DOHH2 (cell line): ENCODE results near the gene CDK13.

Source experiments
- H3F3A ChIP-seq: fragments of 200-600 bp; sonication (generic), shearing (Covaris generic); 2 replicates; pipeline ENCODE4 v1.6.0; 2016; ENCODE audit warnings: antibody characterized with exemption, mild to moderate bottlenecking; ENCODE audit not compliant: control insufficient read depth, insufficient read depth
- H3K27ac ChIP-seq: fragments of 200-600 bp; sonication (generic); 2 replicates; pipeline ENCODE4 v1.5.1; 2014; ENCODE audit warnings: low read depth, mild to moderate bottlenecking, low read length, moderate library complexity
- H3K27me3 ChIP-seq: fragments of 200-600 bp; sonication (generic); 2 replicates; pipeline ENCODE4 v1.6.1; 2014; ENCODE audit warnings: mild to moderate bottlenecking, low read length, mixed read lengths; ENCODE audit not compliant: control insufficient read depth
- H3K36me3 ChIP-seq: fragments of 200-600 bp; sonication (generic); 2 replicates; pipeline ENCODE4 v1.6.1; 2014; ENCODE audit warnings: mild to moderate bottlenecking, low read length, moderate library complexity, mixed read lengths; ENCODE audit not compliant: control insufficient read depth
- H3K4me1 ChIP-seq: fragments of 200-600 bp; sonication (generic); 2 replicates; pipeline ENCODE4 v1.6.1; 2014; ENCODE audit warnings: mild to moderate bottlenecking, low read length, mixed read lengths; ENCODE audit not compliant: control insufficient read depth
- H3K4me2 ChIP-seq: fragments of 200-600 bp; sonication (generic); 2 replicates; pipeline ENCODE4 v1.6.0; 2014; ENCODE audit warnings: mild to moderate bottlenecking, low read length, moderate library complexity
- H3K4me3 ChIP-seq: fragments of 200-600 bp; sonication (generic); 2 replicates; pipeline ENCODE4 v1.5.1; 2014; ENCODE audit warnings: mild to moderate bottlenecking, low read length, mixed read lengths
- H3K79me2 ChIP-seq: fragments of 200-600 bp; sonication (generic); 2 replicates; pipeline ENCODE4 v1.6.1; 2014; ENCODE audit warnings: mild to moderate bottlenecking, low read length, mixed read lengths; ENCODE audit not compliant: control insufficient read depth
- H3K9me2 ChIP-seq: fragments of 200-600 bp; sonication (generic); replicated peaks from 2 replicates; pipeline ENCODE4 v1.6.1; 2014; ENCODE audit warnings: mild to moderate bottlenecking, low read length, mixed read lengths; ENCODE audit not compliant: control insufficient read depth
- H3K9me3 ChIP-seq: fragments of 200-600 bp; sonication (generic); 2 replicates; pipeline ENCODE4 v1.6.1; 2014; ENCODE audit warnings: antibody characterized with exemption, low read length, mixed read lengths; ENCODE audit not compliant: control insufficient read depth, insufficient read depth
- H4K20me1 ChIP-seq: fragments of 200-600 bp; sonication (generic); 2 replicates; pipeline ENCODE4 v1.6.0; 2014; ENCODE audit warnings: low read depth, mild to moderate bottlenecking, antibody characterized with exemption, low read length, moderate library complexity; ENCODE audit not compliant: control insufficient read depth, insufficient read depth
- EZH2phosphoT487 ChIP-seq: fragments of 200-600 bp; sonication (generic); IDR thresholded peaks from 2 replicates; pipeline ENCODE4 v1.6.1; 2017; ENCODE audit warnings: borderline replicate concordance, mild to moderate bottlenecking, antibody characterized with exemption, low read length, moderate library complexity, mixed read lengths
- TF ChIP-seq, protein P1 (sequence below): fragments of 200-600 bp; sonication (generic); IDR thresholded peaks from one replicate; pipeline ENCODE4 v1.5.1; 2014; ENCODE audit warnings: antibody characterized with exemption, mild to moderate bottlenecking, low read depth, low read length; ENCODE audit not compliant: poor library complexity, severe bottlenecking

CDK13 gene

DNA sequence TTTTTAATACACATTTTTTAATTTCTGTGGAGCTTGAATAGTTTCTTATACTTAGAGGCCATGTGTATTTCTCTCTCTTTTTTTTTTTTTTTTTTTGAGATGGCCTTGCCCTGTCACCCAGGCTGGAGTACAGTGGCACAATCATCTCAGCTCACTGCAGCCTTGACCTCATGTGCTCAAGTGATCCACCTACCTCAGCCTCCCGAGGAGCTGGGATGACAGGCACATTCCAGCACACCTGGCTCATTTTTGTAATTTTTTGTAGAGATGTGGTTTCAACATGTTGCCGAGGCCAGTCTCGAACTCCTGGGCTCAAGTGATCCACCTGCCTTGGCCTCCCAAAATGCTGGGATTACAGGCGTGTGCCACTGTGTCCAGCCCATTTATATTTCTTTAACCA, 64.3 kb downstream of the CDK13 start:
- TF ChIP-seq EZH2phosphoT487, result no peak
- TF ChIP-seq, protein P1, sequence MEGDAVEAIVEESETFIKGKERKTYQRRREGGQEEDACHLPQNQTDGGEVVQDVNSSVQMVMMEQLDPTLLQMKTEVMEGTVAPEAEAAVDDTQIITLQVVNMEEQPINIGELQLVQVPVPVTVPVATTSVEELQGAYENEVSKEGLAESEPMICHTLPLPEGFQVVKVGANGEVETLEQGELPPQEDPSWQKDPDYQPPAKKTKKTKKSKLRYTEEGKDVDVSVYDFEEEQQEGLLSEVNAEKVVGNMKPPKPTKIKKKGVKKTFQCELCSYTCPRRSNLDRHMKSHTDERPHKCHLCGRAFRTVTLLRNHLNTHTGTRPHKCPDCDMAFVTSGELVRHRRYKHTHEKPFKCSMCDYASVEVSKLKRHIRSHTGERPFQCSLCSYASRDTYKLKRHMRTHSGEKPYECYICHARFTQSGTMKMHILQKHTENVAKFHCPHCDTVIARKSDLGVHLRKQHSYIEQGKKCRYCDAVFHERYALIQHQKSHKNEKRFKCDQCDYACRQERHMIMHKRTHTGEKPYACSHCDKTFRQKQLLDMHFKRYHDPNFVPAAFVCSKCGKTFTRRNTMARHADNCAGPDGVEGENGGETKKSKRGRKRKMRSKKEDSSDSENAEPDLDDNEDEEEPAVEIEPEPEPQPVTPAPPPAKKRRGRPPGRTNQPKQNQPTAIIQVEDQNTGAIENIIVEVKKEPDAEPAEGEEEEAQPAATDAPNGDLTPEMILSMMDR, result no peak
- peaks cover 32% of the 10 kb centered on the region for H3K36me3 ChIP-seq
- no peak overlapping the region for H3K27ac ChIP-seq
- no peaks in the 10 kb centered on the region; the same call in 1 of the 2 replicates for H3F3A ChIP-seq
- H3K4me3 ChIP-seq, result no peak overlapping the region
- no peaks in the 10 kb centered on the region for H3K27me3 ChIP-seq
- H3K79me2 ChIP-seq, result 0 out of 2 replicates have a peak, but pooled peaks cover 3% of the 10 kb centered on the region
- H3K4me2 ChIP-seq, result no peak overlapping the region
- H3K9me3 ChIP-seq, result no peaks in the 10 kb centered on the region
- no peaks in the 10 kb centered on the region for H3K9me2 ChIP-seq
- H3K4me1 ChIP-seq, result no peaks in the 10 kb centered on the region
- H4K20me1 ChIP-seq, result no peaks in the 10 kb centered on the region

DNA sequence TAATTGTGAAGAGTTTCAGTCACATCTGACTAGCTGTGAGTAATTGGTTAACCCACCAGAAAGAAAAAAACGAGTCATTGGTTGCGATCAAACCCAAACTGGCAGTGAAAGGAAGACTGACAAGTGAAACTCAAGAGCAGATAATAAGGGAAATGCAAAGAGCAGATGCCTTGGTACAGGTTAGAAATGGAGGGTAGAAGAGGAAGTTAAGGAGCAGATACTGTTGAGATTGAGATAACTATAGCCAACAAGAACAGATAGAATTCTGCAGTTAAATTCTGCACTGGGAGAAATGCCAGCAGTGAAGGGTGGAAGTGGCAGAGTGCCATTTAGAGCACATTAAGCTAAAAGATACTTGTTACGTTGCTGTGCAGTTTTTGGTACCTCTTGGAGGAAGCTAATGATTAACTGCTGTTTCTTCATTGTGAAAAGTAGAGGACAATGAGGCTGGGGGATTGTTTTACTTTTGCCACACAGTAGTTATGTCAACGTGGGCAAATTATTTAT, 65.8 kb downstream of the CDK13 start:
- H3K4me1 ChIP-seq, result no peaks in the 10 kb centered on the region

GRCh38 chr7:40019558-40019957, 69.5 kb downstream of the CDK13 start:
- H3K9me3 ChIP-seq, result no peaks in the 10 kb centered on the region
- H3K4me2 ChIP-seq, result no peak overlapping the region
- H3K9me2 ChIP-seq, result no peaks in the 10 kb centered on the region
- no peaks in the 10 kb centered on the region for H3K27me3 ChIP-seq
- 0 out of 2 replicates have a peak, but pooled peaks cover 3% of the 10 kb centered on the region for H3K79me2 ChIP-seq
- H3K4me1 ChIP-seq, result no peaks in the 10 kb centered on the region
- H3K36me3 ChIP-seq, result peaks cover 21% of the 10 kb centered on the region
- no peak overlapping the region for H3K27ac ChIP-seq
- no peak overlapping the region for H3K4me3 ChIP-seq
- H4K20me1 ChIP-seq, result no peaks in the 10 kb centered on the region
- TF ChIP-seq, protein P1, result no peak
- TF ChIP-seq EZH2phosphoT487, result no peak
- no peaks in the 10 kb centered on the region for H3F3A ChIP-seq

More for the DNA sequence above, 65.8 kb downstream of the CDK13 start:
- Histone ChIP-seq H3K9me2 (no peaks in the 10 kb centered on the region), H3K9me3 (no peaks in the 10 kb centered on the region), H3K4me3 (no peak overlapping the region), H3K79me2 (0 out of 2 replicates have a peak, but pooled peaks cover 3% of the 10 kb centered on the region), H3F3A (no peaks in the 10 kb centered on the region; the same call in 1 of the 2 replicates), H4K20me1 (no peaks in the 10 kb centered on the region), H3K27me3 (no peaks in the 10 kb centered on the region), H3K27ac (no peak overlapping the region), H3K4me2 (no peak overlapping the region), H3K36me3 (peaks cover 27% of the 10 kb centered on the region)
- TF ChIP-seq, protein P1, result no peak
- TF ChIP-seq EZH2phosphoT487, result no peak
